GM12801 (cell line): ENCODE measurements around the gene UBASH3A.

Source experiments
- CTCF ChIP-seq: IDR thresholded peaks from one replicate; pipeline ENCODE4 v1.5.1; 2011; ENCODE audit warnings: control low read depth; ENCODE audit not compliant: insufficient read length; ENCODE audit errors: extremely low read depth

Gene UBASH3A

GRCh38 chr21:42375506-42375905, 28.2 kb upstream of the UBASH3A start:
- no peak for TF ChIP-seq CTCF

- no peak for TF ChIP-seq CTCF
Measured at GRCh38 chr21:42375966-42376337, 27.8 kb upstream of the UBASH3A start.

DNA sequence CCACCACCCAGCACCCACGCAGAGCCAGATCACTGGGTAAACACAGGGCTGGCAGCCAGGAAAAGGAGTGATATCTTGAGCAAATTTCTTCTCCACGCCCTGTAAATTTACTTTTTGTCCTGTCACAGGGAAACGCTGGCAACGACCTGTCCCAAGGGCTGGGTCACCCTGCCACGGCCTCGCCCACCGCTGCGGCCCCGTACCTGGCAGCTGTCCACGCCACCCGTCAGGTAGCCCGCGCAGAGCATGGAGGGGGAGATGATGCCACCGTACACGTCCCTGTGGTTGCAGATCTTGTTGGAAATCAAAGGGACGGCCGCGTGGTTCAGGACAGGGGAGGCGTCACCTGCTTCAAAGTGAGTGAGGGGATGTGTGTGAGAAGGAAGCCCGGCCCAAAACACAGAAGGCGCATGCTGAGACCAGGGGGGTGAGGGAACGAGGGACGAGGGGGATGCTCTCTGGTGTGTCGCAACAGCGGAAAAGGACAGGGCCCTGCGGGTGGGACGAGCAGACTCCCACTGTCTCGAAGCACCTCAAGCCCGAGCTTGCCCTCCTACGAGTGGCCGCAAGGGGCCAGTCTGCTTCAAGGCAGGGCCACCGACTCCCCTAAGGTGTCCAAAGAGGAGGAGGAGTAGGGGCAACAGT, 27.2 kb upstream of the UBASH3A start:
- TF ChIP-seq CTCF = no peak

- no peak for TF ChIP-seq CTCF
Measured at GRCh38 chr21:42377211-42377950, 26.3 kb upstream of the UBASH3A start.

GRCh38 chr21:42377951-42378340, 25.8 kb upstream of the UBASH3A start:
- TF ChIP-seq CTCF = no peak

DNA sequence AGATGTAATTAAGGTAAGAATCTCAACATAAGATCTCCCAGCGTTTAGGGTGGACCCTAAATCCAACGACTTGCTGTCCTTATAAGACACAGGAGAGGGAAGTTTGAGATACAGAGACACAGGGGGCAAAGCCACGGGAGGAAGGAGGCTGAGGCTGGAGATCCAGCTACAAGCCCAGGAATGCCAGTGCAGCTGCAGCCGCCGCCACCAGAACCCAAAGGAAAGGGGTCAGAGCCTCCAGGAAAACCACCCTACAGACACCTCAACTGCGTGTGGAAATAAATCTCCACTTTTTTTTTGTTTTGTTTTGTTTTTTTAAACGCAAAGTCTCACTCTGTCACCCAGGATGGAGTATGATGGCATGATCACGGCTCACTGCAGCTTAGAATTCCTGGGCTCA, 25.3 kb upstream of the UBASH3A start:
- TF ChIP-seq CTCF = no peak

GRCh38 chr21:42379426-42380215, 24.1 kb upstream of the UBASH3A start:
- no peak for TF ChIP-seq CTCF
